Fibroblast of upper back skin (primary cell): Measurements from ENCODE around the gene ADAMTS12.
"Not testable (repeated sequence)": the region's sequence is repeated elsewhere in the genome, so short reads cannot be mapped to it uniquely, and the experiment has no call there.

ENCODE experiments used
- DNase-seq: peaks from one replicate; pipeline ENCODE4 v3.0.0-alpha.2; 2013

The ADAMTS12 gene

GRCh38 chr5:33563983-33564908 is 327.5 kb downstream of the ADAMTS12 start:
- no peak for DNase-seq

GRCh38 chr5:33563530-33563929 is 328.3 kb downstream of the ADAMTS12 start:
- no peak for DNase-seq

GRCh38 chr5:33558489-33558888 is 333.3 kb downstream of the ADAMTS12 start:
- DNase-seq: peak; percentile 5

GRCh38 chr5:33557605-33558004 is 334.2 kb downstream of the ADAMTS12 start:
- DNase-seq: no peak

- no peak for DNase-seq
Observed at GRCh38 chr5:33556330-33557328, 335.2 kb downstream of the ADAMTS12 start.

- no peak for DNase-seq
Observed at GRCh38 chr5:33549982-33550567, 341.7 kb downstream of the ADAMTS12 start.

GRCh38 chr5:33539790-33540189 is 352.0 kb downstream of the ADAMTS12 start:
- not testable (repeated sequence) for DNase-seq

GRCh38 chr5:33539212-33539611 is 352.6 kb downstream of the ADAMTS12 start:
- peak; percentile 17 for DNase-seq

- no peak for DNase-seq
Observed at GRCh38 chr5:33538201-33538600, 353.6 kb downstream of the ADAMTS12 start.

GRCh38 chr5:33537240-33537639 is 354.6 kb downstream of the ADAMTS12 start:
- peak; percentile 8 for DNase-seq

- no peak for DNase-seq
Observed at GRCh38 chr5:33536802-33537201, 355.0 kb downstream of the ADAMTS12 start.

- no peak for DNase-seq
Observed at GRCh38 chr5:33531824-33532223, 360.0 kb downstream of the ADAMTS12 start.

- DNase-seq: no peak
Observed at GRCh38 chr5:33531037-33531298, 360.8 kb downstream of the ADAMTS12 start.

- DNase-seq: no peak
Observed at GRCh38 chr5:33530183-33531036, 361.4 kb downstream of the ADAMTS12 start.

GRCh38 chr5:33527696-33528095 is 364.1 kb downstream of the ADAMTS12 start:
- no peak for DNase-seq

GRCh38 chr5:33526755-33527154 is 365.0 kb downstream of the ADAMTS12 start:
- no peak for DNase-seq

- DNase-seq: peak; percentile 23
Observed at GRCh38 chr5:33524476-33524875, 367.3 kb downstream of the ADAMTS12 start.

GRCh38 chr5:33523208-33523771 is 368.5 kb downstream of the ADAMTS12 start:
- DNase-seq: no peak

GRCh38 chr5:33516421-33516820 is 375.4 kb downstream of the ADAMTS12 start:
- DNase-seq: no peak

- DNase-seq: not testable (repeated sequence)
Observed at GRCh38 chr5:33515366-33515765, 376.4 kb downstream of the ADAMTS12 start.

GRCh38 chr5:33513462-33514185 is 378.2 kb downstream of the ADAMTS12 start:
- peak; percentile 30 for DNase-seq
